T follicular helper cell (primary cell): ENCODE data around the gene TOM1.
A peak's percentile ranks its signal among the peaks of the same experiment; 100 is the strongest.
"Not testable (repeated sequence)": the region's sequence is repeated elsewhere in the genome, so short reads cannot be mapped to it uniquely, and the experiment has no call there.

Source experiments
- DNase-seq: peaks from one replicate; pipeline ENCODE4 v3.0.0-alpha.2; 2020; ENCODE audit warnings: low read depth

The TOM1 gene

DNA sequence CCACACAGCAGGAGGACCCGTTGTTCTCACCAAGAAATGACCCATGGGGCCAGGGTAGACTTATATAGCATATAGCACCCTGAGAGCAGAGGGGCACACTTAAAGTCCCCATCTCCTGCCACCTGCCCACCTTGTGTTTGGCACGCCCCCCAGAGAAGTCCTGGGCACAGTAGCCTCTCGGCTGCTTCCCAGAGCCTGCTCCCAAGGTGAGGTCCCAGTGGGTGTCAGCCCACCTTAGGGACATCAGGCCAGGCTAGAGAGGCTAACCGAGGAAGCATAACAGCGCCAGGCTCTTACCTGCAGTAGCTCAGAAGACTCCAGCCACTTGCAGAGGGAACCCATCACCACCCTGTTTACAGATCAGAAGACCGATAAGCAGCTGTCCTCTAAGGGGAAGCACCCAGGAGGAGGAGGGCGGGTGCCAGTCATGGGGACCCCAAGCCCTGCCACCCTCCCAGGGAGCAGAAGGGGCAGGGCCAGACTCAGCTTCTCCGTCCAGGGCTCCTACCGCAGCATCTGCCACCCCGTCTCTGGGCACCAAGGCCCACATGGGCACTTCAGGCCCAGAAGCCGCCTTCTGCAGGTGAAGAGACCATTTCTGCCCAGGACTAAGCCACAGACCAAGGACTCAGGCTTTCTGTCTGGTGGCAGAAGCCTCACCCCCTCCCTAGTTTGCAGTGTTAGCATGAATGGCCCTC, 46.3 kb downstream of the TOM1 start:
- DNase-seq, result no peak

DNA sequence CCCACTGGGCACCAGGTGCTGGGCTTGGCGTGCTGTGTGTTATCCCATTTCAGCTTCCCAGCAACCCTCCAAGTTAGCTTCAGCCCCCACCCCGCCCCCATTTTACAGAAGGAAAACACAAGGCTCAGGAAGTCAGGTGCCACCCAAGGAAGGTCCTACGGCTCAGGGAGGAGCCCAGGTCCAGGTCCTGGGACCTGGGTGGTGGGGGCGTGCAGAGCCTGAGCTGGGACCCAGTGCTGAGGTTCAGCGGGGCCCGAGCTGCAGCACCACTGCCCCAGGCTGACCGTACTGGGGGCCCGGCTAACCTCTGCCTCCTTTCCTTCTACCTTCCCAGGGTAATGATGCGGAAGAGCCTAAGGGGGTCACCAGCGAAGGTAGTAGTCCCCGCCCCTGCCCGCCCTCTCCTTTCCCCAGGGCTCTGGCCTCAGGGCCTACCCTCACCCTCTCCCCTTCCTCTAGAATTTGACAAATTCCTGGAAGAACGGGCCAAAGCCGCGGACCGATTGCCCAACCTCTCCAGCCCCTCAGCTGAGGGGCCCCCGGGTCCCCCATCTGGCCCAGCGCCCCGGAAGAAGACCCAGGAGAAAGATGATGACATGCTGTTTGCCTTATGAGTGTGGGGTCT, 47.0 kb downstream of the TOM1 start:
- no peak for DNase-seq

DNA sequence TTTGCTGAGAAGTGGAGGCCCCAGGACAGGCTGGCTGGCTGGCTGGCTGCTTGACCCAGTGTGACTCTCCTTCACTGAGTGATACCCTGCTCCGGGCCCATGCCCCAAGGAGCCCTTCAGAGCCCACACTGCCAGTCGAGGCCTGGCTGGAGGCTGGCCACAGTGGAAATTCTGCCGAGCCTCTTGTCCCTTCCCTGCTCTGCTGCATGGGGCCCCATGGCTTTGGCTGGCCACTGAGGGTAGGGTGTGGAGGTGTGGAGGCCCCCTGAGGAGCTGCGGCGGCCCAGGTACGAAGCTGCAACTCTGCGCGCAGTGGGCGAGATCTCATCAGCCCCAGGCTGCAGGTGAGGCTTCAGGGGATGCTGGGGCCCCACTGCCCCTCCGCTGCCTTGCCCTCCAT, 47.8 kb downstream of the TOM1 start:
- no peak for DNase-seq

DNA sequence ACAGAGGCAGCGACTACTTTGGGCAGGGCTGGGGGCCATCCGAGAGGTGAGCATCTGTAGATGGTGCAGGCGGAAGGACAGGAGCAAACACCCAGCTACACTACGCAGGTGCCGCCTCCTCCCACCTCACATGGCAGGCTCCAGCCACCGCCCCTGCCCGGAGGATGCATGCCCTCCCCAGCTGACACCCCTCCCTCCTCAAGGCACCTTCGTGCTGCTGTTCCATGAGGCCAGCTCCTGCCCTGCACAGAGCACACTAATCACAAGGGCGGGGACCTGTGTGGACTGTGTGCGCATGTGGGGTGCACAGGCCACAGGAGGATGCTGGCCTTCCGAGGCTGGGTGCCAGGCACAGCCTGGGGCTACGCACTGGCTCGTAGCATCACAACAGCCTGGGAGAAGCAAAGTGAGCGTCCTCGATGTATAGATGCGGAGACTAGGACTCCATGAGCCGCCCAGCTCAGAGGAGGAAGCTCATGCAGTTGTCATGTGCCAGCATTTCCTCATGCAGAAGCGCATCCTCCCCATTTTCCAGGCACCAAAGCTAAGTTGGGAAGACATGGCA, 48.4 kb downstream of the TOM1 start:
- no peak for DNase-seq

DNA sequence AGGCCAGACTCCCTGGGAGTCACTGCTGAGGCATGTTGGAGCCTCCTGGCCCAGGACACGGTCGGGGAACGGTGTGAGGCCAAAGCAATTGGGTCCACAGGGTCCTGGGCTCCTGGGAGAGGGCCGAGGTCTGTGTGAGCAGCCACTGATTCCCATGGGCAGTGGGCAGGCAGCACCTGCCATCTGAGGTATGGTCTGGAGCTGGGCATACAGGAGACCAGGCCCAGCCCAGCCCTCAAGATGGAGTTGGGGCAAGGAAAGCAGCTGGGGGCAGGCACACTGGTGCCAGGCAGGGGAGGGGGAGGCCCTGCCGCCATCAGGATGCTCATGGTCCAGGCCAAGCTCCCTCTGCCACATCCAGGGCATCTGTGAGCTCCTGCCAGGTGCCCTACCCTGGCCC, 49.0 kb downstream of the TOM1 start:
- no peak for DNase-seq

DNA sequence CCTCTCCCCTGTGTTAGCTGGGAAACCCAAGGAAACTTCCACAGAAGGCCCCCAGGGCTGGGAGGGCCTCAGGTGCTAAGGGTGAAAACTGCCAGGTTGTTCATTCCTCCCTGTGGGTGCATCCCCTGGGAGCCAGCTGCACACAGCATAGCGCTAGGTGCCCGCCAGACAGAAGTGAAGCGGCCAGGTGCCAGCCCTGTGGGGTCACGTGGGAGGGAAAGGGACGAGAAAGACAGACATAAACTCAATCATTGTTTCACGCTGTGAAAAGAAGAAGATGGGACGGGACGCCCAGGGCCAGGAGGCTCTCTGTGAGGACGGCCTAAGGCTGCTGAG, 49.6 kb downstream of the TOM1 start:
- no peak for DNase-seq

DNA sequence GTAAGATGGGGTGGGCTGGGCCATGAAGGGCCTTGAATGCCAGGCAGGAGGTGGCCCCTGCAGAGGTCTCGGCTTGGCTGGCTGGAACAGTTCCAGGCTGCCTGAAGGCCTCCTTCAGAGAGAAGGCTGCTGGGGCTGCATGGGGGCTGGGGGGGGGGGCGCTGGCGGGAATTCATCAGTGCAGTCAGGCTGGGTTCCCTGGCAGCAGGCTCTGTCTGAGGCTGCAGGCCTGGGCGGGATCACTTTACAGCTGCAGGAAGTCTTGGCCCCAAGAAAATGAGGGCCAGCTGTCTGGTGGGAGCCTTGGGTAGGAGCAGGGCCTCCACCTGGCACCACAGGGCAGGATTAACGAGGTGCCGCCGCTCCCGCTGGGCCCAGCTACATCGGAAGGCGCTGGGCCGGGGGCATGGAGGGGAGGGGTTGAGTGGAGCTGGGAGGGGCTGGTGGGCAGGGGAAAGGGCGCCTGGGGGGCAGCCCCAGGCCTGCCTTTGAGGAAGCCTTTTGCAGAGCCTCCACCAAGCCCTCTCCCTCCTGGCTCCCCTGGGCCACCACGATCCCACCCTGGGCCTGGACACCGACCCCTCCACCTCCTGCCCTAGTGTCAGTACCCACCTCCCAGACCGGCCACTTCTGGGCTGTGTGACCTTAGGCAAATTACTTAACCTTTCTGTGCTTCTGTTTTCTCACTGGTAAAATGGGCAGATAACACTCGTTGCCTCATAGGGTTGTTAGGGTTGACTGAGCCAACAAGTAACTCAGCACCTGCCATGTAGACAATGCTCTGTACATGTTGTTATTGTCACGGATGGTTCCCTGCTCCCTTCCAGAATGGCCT, 50.2 kb downstream of the TOM1 start:
- DNase-seq, result no peak

DNA sequence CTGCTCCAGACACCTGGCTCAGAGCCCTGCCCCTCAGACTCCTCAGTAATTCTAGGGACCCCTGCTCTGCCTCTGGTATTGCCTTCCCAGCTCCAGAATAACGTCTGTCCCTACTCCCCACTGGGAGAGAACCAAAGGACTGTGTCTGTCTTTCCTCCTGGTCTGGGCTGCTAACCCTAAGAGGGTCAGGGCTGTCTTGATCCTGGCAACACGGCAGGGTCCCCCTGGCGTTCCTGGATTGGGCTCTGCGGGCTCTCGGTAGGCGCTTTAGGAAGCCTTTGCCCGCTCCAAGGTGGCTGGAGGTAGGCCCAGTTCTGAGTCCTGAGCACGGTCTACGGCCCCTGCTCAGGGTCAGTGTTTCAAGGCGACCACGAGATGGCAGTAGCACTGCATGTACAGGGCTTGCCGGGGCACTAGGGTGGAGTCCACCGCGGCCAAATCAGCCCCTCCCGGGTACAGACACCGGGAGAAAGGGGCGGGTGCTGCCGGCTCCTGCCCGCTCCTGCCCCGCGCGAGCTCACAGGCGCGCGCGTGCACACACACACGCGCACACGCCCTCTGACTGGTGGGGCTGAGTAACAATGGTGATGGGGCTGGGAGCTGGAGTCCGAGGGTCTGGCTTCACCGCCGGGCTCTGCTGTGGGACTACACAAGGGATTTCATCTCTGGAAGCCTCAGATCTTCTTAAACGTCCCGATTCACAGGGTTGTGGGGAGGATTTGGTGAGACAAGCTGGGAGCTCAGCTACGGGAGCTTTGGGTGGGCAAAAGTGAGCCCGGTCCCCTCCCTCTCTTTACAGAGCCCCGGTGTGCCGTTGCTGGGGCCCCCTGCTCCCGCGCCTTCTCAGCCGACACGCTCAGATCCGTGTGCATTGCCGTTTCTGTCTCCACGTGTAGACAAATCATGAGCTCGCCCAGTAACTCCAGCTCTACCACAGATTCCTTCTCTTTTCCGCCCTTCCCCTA, 51.1 kb downstream of the TOM1 start:
- DNase-seq, result peak; percentile 75

DNA sequence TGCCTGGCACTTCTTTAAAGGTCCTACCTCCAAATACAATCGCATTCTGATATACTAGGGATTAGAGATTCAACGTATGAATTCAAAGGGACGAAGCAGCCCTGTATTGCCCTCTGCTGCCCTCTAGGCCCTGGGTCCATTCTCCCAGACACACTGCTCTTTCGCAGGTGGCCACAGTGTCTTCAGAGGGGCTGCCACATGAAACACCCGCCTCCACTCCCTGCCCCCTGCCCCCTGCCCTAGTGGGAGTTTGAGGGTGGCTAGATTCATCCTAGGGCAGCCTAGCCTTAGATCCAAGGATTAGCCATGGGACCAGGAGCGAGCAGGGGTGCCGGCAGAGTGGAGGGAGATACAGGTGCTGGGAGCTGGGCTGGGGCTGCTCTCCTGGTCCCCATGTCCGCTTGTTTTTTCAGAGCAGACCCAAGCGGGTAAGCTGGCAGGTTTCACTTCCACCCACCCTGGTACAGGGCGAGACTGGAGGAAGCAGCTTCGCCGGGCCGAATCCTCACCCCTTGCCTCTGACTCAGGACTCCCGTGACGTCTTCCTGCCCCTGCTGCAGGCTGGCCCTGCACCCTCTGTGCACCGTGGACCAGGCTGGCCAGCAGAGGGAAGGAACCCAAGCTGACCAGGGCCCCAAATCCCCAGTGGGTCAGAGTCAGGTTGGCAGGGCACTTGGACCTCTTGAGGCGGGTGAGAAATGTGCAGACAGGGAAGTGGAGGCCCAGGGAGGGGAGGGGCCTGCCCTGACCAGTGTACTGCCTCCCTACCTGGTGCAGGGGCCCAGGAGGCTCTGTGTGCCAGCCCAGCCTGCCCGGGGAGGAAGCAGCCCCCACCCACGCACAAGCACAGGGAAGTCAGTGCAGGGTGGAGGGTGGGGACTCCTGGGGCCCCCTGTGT, 52.8 kb downstream of the TOM1 start:
- no peak for DNase-seq

DNA sequence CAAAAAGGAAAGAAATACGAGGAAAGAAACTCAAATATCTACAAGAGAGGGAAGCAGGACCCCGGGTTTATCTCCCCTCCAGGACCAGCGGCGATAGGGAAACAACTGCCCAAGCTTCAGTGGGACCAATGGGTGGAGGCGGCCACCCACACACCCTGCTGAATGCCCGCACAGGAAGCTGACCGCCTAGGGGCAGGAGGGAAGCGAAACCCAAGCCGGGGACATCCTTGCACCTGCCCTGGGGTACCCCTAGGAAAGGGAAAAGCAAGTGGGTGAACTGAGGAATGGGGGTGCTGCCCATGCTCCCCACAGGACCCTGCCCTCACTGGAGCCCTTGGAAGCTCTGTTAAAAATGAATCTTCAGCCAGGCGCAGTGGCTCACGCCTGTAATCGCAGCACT, 53.6 kb downstream of the TOM1 start:
- DNase-seq, result no peak

DNA sequence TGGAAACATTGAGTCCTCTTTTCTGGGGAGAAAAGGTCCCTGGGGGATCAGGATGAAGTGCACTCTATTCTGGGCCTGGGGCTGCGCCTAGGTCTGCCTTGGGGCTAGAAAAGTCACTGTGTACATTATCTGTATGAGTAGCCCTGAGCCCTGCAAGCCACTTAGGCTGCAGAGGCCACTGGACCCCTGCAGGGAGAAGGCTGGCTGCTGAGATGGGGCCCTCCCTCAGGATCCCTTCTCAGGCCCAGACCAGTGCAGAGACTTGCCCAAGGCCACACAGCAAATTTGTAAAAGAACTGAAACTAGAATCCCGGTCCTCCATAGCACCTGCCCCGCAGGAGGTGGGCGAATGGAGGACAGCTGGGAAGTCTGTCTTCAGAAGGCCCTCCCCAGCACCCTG, 54.4 kb downstream of the TOM1 start:
- DNase-seq, result no peak

DNA sequence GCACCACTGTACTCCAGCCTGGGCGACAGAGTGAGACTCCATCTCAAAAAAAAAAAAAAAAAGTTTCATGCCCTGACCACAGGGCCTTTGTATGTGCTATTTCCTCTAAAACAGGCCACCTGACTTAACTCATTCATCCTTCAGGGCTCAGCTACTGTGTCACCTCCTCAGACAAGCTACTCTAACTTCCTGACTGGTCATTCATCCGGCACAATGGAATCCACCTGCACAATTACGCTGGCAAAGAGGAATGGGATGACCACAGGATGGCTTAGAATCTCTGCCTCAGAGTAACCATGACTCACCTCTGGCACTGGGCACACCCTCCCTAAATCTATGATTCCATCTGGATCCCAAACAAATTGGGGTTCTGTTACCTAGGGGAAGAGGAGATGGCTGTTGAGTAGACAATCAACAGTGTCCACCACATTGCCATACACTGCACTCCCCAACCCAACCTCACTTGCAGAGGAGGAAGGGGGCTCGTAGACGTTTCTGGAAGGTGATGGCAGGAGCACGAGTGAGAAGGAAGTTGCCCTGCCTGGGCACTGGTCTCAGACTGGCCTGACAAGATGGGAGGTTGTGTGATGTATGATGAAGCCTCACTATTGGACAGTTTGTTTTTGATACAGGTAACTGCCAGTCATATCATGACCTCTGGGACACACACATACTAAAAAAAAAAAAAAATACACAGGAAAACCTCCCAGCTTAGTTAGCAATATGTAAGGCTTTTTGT, 58.4 kb downstream of the TOM1 start:
- DNase-seq, result no peak

DNA sequence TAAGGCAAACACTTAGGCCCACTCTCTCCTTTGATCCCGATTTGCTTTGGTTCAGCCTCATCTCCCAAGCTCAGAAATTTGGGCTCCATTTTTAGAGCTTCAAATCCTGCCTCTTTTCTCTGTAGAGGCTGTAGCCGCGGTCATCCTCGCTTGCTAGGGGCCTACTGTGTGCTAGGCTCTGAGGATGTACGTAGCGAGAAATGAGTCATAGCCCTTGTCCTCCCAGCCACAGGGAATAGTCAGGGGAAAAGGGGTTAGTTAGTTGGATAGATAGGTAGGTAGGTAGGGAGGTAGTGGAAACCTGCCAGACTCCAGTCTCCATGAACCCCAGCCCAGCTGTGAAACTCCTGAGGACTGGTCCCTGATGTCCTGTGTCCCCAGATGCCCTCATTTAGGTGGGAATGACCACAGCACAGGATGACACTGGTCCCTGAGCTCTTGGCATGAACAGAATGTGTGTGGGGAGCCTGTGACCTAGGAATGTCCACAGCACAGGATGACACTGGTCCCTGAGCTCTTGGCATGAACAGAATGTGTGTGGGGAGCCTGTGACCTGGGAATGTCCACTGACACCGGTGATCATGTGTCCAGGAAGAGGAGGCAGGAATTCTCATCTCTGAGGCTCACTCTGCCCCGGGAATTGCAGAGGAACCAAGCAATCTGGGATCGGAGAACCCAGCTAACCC, 59.8 kb downstream of the TOM1 start:
- DNase-seq, result no peak

DNA sequence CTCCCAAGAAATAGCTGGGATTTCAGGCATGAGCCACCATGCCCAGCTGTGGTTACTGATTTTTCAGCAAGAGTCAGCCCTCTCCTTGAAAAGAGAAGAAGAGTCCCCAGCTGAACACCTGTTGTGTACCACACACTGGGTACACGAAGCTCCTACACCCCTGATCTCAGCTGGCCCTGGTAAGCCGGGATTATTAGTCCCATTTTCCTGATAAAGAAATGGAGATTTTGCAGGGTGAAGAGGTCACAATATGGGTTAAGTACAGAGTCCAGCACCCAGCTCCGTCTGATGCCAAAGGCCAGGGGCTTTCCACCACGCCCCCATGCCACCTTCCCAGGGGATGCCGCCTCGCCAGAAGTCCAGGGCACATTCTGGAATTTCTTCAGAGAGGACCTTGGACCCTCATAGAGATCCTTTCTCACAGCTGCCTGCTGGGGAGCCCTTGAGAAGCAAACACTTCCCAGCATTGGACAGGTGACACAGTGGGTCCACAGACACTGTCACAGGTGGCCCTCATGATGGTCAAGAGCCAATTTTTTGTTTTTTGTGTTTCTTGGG, 61.4 kb downstream of the TOM1 start:
- no peak for DNase-seq

DNA sequence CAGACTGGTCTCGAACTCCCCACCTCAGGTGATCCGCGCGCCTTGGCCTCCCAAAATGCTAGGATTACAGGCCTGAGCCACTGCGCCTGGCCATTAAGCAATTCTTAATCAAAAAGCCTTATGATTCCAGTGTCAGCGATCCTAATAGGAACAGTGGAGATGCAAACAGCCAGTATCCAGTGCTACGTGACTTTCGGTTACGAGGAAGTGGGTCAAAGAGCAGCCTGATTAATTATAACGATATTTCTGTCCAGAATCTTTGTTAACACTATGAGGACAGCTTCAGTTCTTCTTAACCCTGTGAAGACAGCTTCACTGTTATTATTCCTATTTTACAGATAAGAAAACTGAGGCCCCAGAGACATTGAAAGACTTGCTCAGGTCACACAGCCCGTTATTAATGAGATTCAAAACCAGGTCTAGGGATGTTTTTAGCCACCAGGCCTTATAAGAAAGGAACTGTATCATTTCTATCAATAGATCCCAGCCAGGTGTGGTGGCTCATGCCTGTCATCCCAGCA, 63.9 kb downstream of the TOM1 start:
- DNase-seq, result no peak

DNA sequence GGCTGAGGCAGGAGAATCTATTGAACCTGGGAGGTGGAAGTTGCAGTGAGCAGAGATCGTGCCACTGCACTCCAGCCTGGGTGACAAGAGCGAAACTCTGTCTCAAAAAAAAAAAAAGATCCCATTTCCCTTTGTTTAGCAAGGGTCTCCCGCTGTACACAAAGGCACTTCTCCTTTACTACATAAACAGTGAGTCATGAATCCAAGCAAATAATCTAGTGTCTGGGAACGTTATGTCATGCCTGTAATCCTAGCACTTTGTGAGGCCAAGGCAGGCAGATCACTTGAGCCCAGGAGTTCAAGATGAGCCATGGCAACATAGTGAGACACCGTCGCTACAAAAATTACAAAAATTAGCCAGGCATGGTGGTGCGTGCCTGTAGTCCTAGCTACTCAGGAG, 64.5 kb downstream of the TOM1 start:
- not testable (repeated sequence) for DNase-seq

DNA sequence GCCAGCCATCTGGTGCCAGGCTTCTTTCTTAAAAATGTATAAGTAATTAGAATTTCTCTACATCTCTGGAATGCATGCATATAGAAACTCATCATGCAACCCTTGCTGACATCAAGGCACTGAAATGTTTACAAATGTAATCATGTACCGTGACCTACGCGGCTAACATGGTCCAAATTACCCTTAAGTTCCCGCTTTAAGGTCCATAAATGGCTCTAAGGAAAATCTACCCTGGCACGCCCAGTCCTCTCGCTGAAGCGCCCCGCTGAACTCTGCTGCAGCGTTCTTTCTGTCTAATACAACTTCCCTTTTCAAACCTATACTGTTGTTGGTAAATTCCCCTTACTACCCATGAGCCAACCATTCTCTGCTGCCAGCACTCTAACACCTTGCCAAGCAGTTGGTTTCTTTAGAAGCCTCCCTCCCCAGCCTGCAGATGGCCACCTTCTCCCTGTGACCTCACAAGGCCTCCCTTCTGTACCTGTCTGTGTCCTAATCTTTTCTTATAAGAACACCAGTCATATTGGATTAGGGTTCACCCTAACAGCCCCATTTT, 67.7 kb downstream of the TOM1 start:
- DNase-seq, result no peak

DNA sequence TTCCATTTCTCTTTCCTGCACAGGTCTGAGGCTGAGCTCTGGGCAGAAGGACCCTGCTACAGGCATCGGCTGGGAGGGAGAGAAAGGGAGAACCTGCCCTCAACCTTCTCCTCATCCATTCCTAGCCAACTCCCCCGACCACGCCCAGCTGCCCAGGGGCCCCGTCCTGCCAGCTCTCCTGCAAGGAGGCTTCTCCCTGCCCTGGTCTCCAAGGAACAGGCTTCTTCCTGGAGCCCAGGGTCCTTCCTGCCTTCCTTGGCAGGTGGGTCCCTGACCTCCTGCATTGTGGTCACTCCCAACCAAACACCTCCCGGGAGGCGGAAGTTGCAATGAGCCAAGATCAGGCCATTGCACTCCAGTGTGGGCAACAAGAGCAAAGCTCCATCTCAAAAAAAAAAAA, 68.7 kb downstream of the TOM1 start:
- DNase-seq, result no peak

DNA sequence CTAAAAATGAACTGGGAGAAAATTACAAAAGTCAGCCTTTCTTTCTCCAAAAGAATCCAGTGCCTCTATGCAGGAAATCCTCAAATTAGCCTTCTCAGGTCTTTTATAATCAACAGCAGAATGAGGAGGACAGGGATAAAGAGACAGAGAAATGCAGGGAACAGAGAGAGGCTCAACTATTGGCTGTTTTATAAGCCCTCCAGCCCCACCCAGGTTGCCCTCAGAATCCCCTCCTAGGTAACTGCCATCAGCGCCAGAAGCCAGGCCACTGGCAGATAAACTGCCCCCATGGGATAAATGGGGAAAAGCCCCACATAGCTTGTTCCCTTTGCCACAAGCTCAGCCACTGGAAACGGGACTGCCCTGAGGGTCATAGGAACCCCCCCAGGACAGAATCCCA, 70.3 kb downstream of the TOM1 start:
- DNase-seq, result no peak
